GM21717 (cell line): Measurements from ENCODE around the gene WBP2NL.
A peak's percentile ranks its signal among the peaks of the same experiment; 100 is the strongest.
"Not testable (repeated sequence)": the region's sequence is repeated elsewhere in the genome, so short reads cannot be mapped to it uniquely, and the experiment has no call there.

Experiments
- ATAC-seq: cut with Tn5 transposase; IDR thresholded peaks from one replicate; pipeline ENCODE4 v1.9.1; 2021; ENCODE audit warnings: mild to moderate bottlenecking, moderate library complexity; ENCODE audit not compliant: unreplicated experiment

The WBP2NL gene, protein sequence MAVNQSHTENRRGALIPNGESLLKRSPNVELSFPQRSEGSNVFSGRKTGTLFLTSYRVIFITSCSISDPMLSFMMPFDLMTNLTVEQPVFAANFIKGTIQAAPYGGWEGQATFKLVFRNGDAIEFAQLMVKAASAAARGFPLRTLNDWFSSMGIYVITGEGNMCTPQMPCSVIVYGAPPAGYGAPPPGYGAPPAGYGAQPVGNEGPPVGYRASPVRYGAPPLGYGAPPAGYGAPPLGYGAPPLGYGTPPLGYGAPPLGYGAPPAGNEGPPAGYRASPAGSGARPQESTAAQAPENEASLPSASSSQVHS

DNA sequence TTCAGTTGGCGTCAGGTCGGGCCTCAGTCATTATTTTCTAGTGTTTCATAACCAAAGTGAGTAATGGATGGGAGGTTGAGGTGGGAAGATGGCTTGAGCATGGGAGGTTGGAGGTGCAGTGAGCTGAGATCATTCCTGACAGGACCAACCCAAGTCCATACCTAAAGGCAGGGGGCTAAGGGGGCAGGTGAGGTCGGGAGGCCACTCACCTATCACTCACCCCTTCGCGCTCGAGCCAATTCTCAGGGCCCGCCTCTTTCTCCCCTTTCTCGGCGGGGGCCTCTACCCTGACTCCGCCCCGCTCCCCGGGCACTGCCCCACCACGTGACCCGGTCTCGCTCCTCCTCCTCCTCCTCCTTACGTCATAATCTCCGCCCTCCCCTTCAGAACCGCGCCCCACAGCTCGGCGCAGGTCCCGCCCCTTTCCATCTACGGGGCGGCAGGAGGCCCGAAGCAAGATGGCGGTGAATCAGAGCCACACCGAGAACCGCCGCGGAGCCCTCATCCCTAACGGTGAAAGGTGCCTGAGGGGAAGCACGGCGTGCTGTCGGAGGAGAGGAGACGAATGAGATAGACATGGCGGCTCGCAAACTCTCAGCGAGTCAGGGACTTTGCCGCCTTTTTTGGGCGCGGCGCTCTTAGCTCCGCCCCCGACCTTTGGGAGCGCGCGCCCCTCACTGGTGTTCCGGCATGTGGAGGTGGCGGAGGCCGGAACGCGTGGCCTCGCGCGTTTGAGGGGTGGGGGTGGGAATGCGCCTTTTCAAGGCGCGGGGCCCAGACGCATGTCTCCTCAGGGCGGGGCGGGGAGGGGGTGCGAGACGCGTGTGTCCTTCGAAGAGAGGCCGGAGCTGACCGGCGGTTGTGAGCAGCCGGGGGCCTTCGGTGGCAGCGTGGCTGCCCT lies at the start of gene WBP2NL:
TSS of gene WBP2NL (plus strand) at position 428 of the 901 bp plus-strand sequence. CDS start at position 459, 31 bp downstream.
- ATAC-seq: peak; percentile 62

DNA sequence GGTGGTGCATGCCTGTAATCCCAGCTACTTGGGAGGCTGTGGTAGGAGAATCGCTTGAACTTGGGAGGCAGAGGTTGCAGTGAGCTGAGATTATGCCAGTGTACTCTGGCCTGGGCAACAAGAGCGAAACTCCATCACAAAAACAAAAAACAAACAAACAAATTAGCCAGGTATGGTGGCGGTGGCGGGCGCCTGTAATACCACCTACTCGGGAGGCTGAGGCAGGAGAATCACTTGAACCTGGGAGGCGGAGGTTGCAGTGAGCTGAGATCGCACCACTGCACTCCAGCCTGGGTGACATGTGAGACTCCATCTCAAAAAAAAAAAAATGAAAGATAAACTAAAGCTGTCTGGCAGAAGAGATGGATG lies 49.7 kb upstream of the WBP2NL start:
- ATAC-seq: not testable (repeated sequence)

DNA sequence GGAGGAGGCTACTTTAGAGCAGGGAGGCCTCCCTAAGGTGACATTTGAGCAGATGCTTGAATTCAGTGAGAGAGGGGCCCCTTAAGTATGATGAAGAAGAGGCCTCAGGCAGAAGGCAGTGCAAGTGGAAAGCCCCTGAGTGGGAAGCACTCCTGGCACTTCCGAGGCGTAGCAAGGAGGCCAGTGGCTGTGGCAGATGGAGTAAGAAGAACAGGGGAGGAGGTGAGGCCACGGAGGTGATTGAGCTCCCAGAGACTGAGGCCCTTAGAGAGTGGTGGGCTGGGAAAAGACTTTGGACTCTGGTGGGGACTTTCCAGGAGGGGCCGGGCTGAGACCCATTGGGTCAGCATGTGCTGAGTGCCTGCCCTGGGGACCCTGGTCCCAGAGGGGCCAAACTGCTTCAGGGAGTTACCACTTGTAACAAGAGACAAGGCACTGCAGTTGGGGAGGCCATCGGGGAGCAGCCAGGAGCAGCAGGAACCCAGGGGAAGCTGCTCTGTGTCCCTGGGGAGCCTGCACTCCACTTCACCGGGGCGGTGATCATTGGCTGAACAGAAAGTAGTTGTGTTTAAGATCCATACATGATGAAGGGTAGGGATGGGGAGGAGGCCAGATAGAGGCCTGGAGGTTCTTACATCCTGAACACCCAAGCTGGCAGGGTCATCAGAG lies 49.2 kb upstream of the WBP2NL start:
- no peak for ATAC-seq

DNA sequence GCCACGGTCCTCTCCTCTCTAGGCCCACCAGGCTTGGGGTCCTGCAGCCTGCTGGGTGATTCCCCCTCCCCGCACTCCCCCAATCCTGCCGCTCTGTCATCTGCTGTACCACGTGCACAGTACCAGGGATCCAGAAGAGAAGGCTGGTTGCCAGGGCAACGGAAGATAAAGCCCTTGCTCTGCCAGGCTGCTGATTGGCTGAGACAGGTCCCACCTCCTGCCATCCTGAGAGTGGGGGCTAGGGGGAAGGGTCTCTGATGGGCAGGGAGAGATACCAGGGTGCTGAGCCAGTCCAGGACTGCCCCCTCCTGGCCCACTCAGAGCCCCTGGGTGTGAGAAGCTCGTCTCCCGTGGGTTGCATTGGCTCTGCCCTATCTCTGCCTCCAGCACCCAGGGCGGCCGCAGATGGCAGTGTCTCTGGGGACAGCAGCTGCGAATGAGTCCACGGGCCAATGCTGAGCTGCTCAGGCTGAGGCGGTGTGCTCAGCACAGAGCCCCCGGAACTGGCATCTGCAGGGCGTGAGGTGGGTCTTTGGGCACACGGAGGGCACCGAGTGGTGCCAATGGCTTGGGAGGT lies 46.6 kb upstream of the WBP2NL start, which contains the start of gene SMIM45:
TSS of gene SMIM45 (plus strand) at position 253 of the 577 bp plus-strand sequence.
- ATAC-seq: no peak

DNA sequence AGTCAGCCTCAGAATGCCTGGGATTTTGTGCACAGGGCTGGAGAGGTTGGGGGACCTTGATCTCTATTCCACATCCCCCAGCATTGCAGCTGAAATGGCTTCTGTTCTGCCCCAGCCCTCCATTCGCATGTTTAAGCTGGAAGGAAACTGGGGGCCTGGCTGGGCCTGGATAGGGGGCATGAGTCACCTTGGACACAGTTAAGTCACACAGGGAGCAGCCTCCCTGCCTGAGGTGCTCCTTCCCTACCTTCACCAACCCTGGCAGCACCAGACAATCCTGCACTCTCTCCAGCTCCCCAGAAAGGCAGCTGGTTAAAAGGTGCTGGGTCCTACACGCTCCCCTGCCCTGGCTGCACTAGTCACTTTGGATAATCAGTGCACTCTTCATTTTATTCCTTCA lies 45.9 kb upstream of the WBP2NL start:
- no peak for ATAC-seq

DNA sequence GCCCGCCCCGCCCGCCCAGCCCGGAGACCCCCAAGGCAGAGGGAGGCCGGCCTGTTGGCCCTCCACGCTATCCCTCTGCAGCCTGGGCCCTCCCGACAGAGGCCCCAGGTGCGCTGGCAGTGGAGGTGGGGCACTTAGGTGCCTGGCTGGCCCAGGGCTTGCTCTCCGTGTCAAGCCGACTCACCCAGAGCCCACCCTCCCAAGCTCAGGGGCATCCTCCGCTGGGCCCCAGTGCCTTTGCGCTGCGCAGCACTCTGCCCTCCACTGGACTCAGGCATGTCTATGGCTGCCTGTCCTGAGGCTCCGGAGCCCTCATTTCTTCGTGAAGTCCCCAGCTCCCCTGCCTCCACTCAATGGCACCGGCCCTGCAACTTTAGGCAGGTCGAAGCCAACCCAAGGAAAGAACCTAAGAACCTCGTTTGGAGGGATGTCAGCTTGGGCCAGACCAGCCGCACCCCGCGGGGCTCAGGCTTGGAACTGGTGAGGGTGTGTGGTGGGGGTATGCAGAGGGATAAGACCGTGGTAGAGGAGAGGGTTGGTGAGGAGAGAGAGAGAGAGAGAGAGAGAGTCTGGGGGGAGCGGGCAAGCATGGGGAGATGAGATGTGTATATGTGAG lies 40.5 kb upstream of the WBP2NL start:
- ATAC-seq: no peak

DNA sequence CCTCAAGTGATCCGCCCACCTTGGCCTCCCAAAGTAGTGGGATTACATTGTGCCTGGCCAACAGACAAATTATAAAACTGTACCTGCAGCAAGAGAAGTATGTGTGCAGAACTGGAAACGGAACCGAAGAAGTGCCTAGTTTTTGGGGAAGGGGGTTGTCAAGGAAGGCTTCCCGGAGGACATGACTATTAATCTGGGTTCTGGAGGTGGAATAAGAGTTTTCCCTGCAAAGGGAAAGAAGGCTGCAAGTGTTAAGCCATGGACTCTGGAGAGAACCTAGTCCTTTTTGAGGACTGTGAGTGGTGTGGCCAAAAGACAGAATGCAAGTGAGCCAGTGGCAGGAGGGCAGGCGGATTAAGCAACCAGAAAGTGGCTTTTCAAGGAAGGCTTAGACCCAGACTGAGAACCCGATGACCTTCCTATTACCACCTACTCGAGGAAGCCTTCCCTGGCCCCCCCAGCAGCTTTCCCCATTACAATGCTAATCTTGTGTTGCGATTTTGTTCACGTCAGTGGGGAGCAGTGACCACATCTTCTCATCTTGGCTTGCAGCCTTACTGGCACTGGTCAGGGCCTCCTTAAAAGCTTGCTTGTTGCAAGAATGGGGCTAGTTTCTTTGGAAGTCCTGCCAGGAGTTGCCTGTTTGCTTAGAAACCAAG lies 35.0 kb upstream of the WBP2NL start:
- no peak for ATAC-seq

DNA sequence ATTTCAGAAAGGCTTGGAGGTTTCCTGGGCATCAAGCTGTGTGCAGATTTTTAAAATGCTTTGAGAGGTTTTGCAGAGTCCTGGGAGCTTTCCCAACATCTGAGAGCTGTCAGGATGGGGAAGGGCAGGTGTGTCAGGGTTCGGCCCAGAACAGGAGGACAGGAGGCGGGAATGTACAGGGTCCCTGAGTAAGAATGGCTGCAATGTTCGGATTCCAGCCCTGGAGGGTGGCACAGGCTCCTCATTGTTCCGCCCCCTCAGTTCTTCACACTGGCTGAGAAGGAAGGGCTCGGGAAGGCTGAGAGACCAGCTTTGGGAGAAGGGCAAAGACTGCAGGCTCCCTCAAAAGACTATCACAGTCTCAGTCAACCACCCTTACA lies 34.5 kb upstream of the WBP2NL start:
- ATAC-seq: no peak

DNA sequence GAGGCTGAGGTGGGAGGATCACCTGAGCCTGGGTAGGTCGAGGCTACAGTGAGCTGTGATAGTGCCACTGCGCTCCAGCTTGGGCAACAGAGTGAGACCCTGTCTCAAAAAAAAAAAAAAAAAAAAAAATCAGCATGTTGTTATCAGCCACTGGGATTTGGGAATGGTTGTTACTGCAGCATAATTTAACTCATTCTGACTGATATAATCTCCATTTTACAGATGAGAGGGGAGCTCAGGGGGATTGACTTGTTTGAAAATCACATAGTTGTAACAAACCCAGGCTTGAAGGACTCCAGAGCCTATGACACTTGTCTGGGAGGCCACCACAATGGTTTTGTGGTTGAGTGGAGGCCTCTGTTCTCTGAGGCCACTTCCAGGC lies 32.4 kb upstream of the WBP2NL start:
- ATAC-seq: no peak

DNA sequence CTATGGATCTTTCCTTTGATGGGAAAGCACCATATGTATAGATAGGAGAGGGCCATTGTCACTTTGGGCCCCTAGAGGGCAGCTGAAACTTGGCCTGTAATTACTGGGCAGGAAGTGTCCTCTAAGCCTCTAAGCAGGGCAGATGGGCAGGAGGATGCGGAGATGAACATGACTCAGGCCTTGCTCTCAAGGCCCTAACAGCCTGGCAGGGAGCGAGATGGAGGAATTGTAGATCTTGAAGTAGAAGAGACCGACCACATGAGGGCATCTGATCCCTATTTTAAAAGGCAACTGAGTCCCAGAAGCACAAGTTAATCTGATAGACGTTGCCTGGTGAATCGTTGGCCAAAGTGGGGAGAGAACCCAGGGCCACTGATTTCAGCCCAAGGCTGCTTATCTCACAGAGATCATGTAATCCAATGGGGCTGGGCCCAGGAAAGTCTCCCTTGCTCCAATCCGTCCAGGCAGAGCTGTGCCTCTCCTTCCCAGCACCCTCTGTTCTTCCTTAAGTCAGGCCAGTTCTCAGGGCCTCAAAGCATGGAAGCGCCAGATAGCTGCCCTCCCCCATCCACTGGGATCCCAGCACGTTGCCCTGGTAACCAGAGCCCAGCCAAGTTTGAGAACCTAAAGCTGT lies 31.9 kb upstream of the WBP2NL start:
- ATAC-seq: no peak

DNA sequence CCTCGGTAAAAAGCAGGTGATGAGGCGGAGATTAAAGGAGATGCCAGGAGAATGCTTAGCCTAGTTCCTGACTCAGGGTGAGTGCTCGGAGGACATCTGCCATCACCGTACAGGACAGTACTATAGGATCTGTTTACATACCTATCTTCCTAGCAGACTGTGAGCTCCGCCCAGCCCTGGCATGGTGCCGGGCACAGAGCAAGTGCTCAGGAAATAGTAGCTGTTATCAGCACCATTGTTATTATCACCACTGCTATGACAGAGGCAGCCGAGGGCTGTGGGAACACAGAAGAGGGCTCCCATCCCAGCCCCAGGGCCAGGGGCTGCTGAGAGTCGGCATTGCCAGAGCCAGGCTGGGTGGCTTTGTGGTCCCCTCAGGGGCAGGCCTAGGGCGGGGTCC lies 30.0 kb upstream of the WBP2NL start:
- ATAC-seq: no peak

DNA sequence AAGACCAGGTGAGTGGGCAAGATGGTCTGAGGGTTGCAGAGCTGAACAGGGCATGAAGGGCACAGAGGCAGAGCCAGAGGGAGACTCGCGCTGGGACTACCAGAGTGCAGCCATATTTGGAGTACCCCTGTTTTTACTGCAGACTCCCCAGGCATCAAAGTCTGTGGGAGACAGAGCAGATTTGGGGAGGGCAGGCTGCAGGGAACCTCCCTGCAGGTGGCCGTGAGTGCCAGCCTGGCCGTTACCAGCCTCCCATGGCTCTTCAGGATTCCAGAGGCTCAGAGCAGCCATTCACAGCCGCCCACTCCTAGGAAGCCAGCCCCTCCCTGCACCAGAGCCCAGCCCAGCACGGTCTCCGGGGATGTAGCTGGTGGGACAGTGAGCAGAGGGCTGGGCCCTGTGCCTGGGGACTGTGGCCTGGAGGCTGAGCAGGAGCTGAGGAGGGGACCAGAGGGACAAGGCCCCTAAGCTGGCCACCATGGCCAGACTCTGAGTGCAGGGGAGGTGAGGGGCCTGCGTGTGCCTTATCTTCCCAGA lies 29.4 kb upstream of the WBP2NL start, which contains the start of gene SEPTIN3:
TSS of gene SEPTIN3 (plus strand) at position 334 of the 537 bp plus-strand sequence. CDS start 2,050 bp downstream, outside the sequence.
- no peak for ATAC-seq

DNA sequence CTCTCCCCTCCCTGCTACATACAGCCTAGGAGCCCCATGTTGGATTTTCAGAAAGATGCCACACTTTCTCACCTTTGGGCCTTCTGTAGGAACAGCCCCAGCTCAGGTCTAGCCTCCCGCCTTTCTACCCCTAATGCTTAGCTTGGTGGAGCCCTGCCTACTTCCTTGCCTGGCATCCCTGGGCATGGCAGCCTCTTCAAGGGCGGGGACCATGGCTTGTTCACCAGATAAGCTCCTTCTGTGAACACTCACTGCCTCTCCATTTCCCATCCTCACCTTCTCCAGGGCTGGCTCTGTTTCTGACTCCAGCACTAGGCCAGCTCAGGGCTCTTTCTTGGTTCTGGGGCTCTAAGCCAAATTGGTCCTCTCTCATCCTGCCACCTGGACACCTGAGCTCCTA lies 28.0 kb upstream of the WBP2NL start:
- ATAC-seq: no peak

DNA sequence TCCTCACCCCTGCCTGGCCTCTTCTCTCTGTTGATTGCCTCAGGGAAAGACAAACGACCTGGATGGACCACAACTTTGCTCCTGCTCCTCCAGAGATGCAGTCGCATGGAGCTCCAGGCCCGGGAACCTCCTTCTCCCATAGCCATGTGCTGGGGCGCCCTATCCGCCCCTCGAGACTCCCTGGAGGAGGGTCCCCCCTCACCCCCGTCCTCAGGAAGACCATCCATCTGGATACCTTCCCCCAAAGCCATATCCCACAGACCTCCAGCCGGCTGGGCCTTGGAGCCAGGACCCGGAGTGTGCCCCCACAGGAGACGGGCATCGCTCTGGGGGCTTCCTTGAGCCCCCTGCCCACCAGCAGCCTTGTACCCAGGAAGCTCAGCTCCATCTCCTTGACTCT lies 27.2 kb upstream of the WBP2NL start:
- ATAC-seq: no peak

DNA sequence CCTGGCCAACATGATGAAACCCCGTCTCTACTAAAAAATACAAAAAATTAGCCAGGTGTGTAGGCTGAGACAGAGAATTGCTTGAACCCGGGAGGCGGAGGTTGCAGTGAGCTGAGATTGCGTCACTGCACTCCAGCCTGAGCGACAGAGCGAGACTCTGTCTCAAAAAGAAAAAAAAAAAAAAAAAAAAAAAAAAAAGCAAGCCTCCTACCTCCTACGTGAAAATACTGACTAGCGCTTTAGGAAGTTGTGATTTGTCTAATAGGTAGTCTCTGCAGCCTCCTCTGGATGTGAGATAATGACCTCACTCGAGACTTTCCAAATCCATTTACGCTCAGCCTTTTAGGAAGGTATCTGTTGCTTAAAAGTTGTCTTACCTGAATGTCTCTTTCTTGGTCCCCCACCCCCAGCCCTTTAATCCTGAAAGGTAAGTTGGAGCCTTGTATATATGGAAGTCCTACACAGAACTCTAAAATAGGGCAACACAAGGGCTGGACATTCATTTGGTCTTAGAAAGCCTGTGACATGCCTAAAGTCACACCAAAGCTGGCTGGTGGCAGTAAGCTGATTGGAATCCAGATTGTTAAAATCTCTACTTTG lies 23.8 kb upstream of the WBP2NL start:
- no peak for ATAC-seq

DNA sequence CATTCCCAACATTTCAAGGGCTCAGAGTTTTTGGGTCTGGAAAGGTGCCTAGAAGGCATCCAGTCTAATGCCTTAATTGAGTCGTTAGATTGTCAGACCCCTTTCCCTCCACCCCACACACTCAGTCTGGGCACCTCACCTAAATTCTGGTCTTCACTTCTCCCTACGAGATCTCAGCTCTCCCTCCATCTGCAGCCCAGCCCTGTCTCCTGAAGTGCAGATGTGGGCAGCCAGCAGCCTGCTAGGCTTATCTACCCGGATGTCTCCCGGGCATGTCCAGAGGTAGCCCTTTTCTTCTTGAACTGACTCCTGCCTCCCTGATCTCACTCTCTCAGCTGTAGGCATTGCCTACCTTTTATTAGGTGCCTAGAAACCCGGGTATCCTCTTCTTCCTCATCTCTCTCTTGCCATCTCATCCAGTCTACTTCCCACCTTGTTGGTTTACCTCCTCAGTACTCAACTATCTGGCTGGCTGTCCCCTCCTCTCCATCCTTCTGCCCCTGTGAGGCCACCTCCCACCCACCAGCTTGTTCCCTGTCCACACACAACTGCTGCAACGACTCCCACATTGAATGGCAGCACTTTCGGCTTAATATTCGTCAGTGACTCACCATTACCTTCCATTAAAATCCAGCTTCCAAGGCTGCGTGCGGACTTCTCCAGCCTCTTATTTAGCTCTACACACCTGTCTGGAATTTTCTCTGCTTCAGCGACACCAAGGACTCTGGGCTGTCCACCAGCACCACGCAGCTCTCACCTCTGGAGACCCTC lies 23.1 kb upstream of the WBP2NL start:
- no peak for ATAC-seq

DNA sequence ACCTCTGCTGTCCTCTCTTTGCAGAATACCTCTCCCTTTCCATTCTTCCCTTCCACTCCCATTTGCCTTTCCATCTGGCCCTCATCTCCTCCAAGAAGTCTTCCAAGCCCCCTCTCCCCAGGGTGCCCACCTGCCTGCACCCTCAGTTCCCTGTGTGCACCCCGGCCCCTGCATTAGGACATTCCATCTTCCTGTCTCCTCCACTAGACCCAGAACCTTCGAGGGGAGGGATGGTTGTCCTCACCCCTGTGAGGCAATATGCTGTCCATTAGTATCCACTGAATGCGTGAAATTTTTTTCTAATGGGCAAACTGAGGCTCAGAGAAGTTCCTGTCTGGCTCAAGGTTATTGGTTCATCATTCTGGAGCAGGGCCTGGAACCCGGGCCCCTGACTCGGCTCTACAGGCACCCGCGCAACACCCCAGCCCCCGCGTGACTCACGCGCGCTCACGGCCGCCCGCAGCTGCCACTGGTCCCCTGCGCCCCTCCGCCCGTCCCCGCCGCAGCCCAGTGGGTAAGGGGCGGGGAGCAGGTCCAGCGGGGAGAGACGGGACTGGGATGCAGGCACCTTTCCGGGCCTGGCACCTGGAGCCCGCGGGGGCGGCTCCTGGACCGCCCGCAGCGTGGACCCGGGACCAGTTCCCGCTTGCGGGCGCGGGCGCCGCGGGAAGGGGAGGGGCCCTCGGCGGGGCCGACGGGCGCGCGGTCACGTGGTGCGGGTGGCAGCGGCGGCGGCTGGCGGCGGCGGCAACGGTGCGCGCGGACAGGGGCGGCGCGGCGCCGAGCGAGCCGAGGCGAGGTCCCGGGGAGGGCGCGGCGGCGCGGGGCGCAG lies 22.3 kb upstream of the WBP2NL start:
- ATAC-seq: no peak
